ENCODE results near the gene MAOB.

The MAOB gene

DNA sequence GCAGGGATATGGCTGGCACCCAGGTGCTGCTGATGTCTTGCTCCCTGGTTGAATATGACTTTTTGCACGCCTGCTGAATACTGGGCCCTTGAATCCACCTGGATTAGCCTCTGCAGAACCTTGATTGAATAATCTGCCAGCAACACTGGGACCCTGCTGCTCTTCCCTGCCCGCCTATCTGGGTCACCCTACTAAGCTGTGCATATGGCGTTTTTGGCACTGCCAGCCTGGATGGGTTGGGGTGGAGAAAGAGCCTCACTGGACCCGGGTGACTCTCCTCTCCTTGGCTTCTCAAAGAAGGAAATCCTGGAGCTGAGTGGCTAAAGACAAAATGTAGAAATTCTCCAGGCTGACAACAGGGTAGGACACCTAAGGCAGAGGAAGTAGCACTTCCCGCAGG lies 126.2 kb downstream of the MAOB start:
- no peak for ATAC-seq
- TF ChIP-seq RARB (CRISPR knock-in tag; IDR thresholded peaks at IDR 0.05): no peak
- TF ChIP-seq, protein P1, sequence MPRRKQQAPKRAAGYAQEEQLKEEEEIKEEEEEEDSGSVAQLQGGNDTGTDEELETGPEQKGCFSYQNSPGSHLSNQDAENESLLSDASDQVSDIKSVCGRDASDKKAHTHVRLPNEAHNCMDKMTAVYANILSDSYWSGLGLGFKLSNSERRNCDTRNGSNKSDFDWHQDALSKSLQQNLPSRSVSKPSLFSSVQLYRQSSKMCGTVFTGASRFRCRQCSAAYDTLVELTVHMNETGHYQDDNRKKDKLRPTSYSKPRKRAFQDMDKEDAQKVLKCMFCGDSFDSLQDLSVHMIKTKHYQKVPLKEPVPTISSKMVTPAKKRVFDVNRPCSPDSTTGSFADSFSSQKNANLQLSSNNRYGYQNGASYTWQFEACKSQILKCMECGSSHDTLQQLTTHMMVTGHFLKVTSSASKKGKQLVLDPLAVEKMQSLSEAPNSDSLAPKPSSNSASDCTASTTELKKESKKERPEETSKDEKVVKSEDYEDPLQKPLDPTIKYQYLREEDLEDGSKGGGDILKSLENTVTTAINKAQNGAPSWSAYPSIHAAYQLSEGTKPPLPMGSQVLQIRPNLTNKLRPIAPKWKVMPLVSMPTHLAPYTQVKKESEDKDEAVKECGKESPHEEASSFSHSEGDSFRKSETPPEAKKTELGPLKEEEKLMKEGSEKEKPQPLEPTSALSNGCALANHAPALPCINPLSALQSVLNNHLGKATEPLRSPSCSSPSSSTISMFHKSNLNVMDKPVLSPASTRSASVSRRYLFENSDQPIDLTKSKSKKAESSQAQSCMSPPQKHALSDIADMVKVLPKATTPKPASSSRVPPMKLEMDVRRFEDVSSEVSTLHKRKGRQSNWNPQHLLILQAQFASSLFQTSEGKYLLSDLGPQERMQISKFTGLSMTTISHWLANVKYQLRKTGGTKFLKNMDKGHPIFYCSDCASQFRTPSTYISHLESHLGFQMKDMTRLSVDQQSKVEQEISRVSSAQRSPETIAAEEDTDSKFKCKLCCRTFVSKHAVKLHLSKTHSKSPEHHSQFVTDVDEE (CRISPR knock-in tag; IDR thresholded peaks at IDR 0.05): no peak
- TF ChIP-seq, protein P2, sequence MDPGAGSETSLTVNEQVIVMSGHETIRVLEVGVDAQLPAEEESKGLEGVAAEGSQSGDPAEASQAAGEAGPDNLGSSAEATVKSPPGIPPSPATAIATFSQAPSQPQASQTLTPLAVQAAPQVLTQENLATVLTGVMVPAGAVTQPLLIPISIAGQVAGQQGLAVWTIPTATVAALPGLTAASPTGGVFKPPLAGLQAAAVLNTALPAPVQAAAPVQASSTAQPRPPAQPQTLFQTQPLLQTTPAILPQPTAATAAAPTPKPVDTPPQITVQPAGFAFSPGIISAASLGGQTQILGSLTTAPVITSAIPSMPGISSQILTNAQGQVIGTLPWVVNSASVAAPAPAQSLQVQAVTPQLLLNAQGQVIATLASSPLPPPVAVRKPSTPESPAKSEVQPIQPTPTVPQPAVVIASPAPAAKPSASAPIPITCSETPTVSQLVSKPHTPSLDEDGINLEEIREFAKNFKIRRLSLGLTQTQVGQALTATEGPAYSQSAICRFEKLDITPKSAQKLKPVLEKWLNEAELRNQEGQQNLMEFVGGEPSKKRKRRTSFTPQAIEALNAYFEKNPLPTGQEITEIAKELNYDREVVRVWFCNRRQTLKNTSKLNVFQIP (CRISPR knock-in tag; IDR thresholded peaks at IDR 0.05; ENCODE audit: borderline replicate concordance, low read depth): no peak

DNA sequence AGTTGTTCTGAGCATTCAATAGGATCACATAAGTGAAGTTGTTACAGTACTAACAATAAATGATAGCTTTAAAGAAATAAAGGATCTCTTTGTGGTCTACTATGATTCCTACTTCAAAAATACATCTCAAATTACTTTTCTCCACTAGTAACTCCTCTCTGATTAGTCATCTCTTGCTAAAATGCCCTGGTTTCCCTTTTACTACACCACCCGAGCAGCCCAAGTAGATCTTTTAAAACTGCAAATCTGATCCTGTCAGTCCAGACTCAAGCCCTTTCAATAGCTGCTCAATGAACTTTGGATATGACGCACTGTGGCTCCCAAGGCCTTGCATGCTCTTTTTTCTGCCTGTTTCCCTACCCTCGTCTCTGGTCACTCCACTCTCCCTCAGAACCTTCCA lies 128.6 kb downstream of the MAOB start:
- ATAC-seq: no peak
- TF ChIP-seq ARNTL (CRISPR knock-in tag; IDR thresholded peaks at IDR 0.05; ENCODE audit: borderline replicate concordance, low read depth) (no peak), TCF4 (CRISPR knock-in tag; IDR thresholded peaks at IDR 0.05; ENCODE audit: borderline replicate concordance) (no peak), ZC3H10 (CRISPR knock-in tag; IDR thresholded peaks at IDR 0.05) (no peak), ISL1 (CRISPR knock-in tag; IDR thresholded peaks at IDR 0.05) (no peak), PPARA (CRISPR knock-in tag; IDR thresholded peaks at IDR 0.05; ENCODE audit: borderline replicate concordance) (no peak), RARB (CRISPR knock-in tag; IDR thresholded peaks at IDR 0.05) (no peak), ESRRG (CRISPR knock-in tag; IDR thresholded peaks at IDR 0.05) (no peak), TOX (CRISPR knock-in tag; IDR thresholded peaks at IDR 0.05; ENCODE audit: borderline replicate concordance) (no peak), ZFP3 (CRISPR knock-in tag; IDR thresholded peaks at IDR 0.05) (no peak), ZNF565 (CRISPR knock-in tag; conservative IDR thresholded peaks at IDR 0.05; ENCODE audit: low read depth) (no peak), SNAI2 (CRISPR knock-in tag; IDR thresholded peaks at IDR 0.05) (no peak), CSDC2 (CRISPR knock-in tag; IDR thresholded peaks at IDR 0.05) (no peak), ZNF70 (CRISPR knock-in tag; IDR thresholded peaks at IDR 0.05) (no peak), BACH2 (CRISPR knock-in tag; IDR thresholded peaks at IDR 0.05; ENCODE audit: borderline replicate concordance) (no peak), ZNF8 (CRISPR knock-in tag; IDR thresholded peaks at IDR 0.05) (no peak)
- TF ChIP-seq, protein P1 (CRISPR knock-in tag; IDR thresholded peaks at IDR 0.05): no peak
- TF ChIP-seq, protein P3, sequence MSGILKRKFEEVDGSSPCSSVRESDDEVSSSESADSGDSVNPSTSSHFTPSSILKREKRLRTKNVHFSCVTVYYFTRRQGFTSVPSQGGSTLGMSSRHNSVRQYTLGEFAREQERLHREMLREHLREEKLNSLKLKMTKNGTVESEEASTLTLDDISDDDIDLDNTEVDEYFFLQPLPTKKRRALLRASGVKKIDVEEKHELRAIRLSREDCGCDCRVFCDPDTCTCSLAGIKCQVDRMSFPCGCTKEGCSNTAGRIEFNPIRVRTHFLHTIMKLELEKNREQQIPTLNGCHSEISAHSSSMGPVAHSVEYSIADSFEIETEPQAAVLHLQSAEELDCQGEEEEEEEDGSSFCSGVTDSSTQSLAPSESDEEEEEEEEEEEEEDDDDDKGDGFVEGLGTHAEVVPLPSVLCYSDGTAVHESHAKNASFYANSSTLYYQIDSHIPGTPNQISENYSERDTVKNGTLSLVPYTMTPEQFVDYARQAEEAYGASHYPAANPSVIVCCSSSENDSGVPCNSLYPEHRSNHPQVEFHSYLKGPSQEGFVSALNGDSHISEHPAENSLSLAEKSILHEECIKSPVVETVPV (CRISPR knock-in tag; IDR thresholded peaks at IDR 0.05): no peak
- TF ChIP-seq, protein P4, sequence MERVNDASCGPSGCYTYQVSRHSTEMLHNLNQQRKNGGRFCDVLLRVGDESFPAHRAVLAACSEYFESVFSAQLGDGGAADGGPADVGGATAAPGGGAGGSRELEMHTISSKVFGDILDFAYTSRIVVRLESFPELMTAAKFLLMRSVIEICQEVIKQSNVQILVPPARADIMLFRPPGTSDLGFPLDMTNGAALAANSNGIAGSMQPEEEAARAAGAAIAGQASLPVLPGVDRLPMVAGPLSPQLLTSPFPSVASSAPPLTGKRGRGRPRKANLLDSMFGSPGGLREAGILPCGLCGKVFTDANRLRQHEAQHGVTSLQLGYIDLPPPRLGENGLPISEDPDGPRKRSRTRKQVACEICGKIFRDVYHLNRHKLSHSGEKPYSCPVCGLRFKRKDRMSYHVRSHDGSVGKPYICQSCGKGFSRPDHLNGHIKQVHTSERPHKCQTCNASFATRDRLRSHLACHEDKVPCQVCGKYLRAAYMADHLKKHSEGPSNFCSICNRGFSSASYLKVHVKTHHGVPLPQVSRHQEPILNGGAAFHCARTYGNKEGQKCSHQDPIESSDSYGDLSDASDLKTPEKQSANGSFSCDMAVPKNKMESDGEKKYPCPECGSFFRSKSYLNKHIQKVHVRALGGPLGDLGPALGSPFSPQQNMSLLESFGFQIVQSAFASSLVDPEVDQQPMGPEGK (CRISPR knock-in tag; IDR thresholded peaks at IDR 0.05; ENCODE audit: borderline replicate concordance): no peak
- TF ChIP-seq, protein P2 (CRISPR knock-in tag; IDR thresholded peaks at IDR 0.05; ENCODE audit: borderline replicate concordance, low read depth): no peak
